ENCODE results near the gene WDR81.

DNA sequence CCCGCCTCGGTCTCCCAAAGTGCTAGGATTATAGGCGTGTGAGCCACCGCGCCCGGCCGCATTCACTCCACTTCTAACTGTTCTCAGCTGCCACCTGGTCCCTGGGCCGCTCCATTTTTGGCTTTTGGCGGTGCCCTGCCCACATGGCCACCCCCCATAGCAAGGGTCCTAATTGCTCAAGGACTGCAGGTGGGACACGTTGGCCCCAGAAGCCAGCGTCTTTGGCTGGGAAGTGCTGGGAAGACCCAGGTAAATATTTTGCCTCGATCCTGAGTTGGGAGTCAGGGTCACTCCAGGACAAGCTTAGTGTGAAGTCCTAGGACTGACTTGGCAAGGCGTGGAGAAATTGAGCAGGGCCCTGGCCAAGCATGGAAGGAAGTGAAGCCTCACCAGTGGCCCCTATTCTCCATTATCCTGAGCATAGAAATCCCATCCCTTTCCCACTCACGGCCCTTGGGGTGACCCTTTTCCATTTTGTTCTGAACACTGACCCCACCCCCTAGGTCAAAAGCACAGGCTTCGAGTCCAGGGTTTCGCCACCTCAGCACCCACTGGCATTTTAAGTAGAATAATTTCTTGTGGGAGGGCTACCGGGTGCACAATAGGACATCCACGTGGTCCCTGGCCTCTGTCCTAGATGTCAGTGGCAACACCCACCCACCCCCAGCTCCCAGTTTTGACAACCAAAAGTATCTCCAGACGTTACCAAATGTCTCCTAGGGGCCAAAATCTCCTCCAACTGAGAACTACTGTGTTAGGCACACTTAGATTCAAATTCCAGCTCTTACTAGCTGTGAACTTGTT, 5.9 kb upstream of the WDR81 start:
- TF ChIP-seq POLR2AphosphoS5 (IDR thresholded peaks at IDR 0.05; ENCODE audit: low read depth, low read length): no peak
- no peak for TF ChIP-seq CTCF (IDR thresholded peaks at IDR 0.05)
- no peak for TF ChIP-seq SIN3A (IDR thresholded peaks at IDR 0.05; ENCODE audit: borderline replicate concordance, insufficient read depth, low read depth, low read length)

Data from Panc1 (cell line).